Esophagus squamous epithelium (tissue), 5 donors: ENCODE results near the gene C18orf54. TPM values are rescaled to one million over a fixed set of nuclear protein-coding genes. Genes with fewer than 3 reads are reported as not detected.
"Not testable (repeated sequence)": the region's sequence is repeated elsewhere in the genome, so short reads cannot be mapped to it uniquely, and the experiment has no call there.

ENCODE experiments used
- DNase-seq: peaks from one replicate; lab custom pipeline; 2025; lab: John Stamatoyannopoulos, UW
- H3K27ac ChIP-seq, 4 donors: fragments of 200-600 bp; sonication (generic); one replicate each; pipeline ENCODE4 v1.5.1; 2016 to 2019; ENCODE audit warnings: mild to moderate bottlenecking in 1 of 4
- H3K27me3 ChIP-seq, 4 donors: fragments of 200-600 bp; sonication (generic); 1 replicate in 3 of 4; 2 replicates in 1 of 4; pipeline versions ENCODE4 v1.5.1 to v1.6.0; 2017 to 2021; ENCODE audit warnings: antibody characterized with exemption in 1 of 4
- H3K36me3 ChIP-seq, 3 donors: fragments of 200-600 bp; sonication (generic); one replicate each; pipeline ENCODE4 v1.5.1; 2016 to 2019
- H3K4me1 ChIP-seq, 3 donors: fragments of 200-600 bp; sonication (generic); one replicate each; pipeline ENCODE4 v1.5.1; 2017 to 2019
- H3K4me3 ChIP-seq, 4 donors: fragments of 200-600 bp; sonication (generic); 1 replicate in 3 of 4; 2 replicates in 1 of 4; pipeline ENCODE4 v1.5.1; 2016 to 2019; ENCODE audit warnings: mild to moderate bottlenecking in 2 of 4, moderate library complexity in 1 of 4
- H3K9me3 ChIP-seq, 3 donors: fragments of 200-600 bp; sonication (generic); one replicate each; pipeline ENCODE4 v1.5.1; 2016 to 2019
- POLR2A ChIP-seq, 4 donors: fragments of 450-650 bp; IDR thresholded peaks; one replicate each; pipeline ENCODE4 v1.6.1; 2017; ENCODE audit warnings: antibody characterized with exemption in 4 of 4, mild to moderate bottlenecking in 4 of 4, moderate library complexity in 3 of 4
- WGBS, 2 donors: methylation state at CpG; one replicate each; pipeline ENCODE4 v1.1.5; 2018; 5-methylcytosine and 5-hydroxymethylcytosine counted together
- intact Hi-C: fragments of 100-400 bp; cut with DNase I; formaldehyde crosslinking; loops from one replicate; pipeline ENCODE4 v1.15.0; 2022
- total RNA-seq, 4 donors: library from RNA; depleted of rRNA; stranded (reverse); fragments of >200 nt; gene quantifications; one replicate each; pipeline ENCODE4 v1.1.0, GENCODE V29; 2016
- TF ChIP-seq, protein P1 (sequence below), 6 experiments: fragments of 450-650 bp in 4 of 6; fragments of 200-600 bp in 2 of 6; sonication (generic) in 2 of 6; IDR thresholded peaks; one replicate each; pipeline ENCODE4 v1.5.1; 2016 to 2019; ENCODE audit warnings: antibody characterized with exemption in 6 of 6, mild to moderate bottlenecking in 4 of 6, moderate library complexity in 4 of 6
- donor health status: DM: yes; HTN: yes; CAD: no.

Gene C18orf54
- total RNA-seq, 4 donors from 2014 or later, result 0.34 to 1.7 (median 1.5) TPM

DNA sequence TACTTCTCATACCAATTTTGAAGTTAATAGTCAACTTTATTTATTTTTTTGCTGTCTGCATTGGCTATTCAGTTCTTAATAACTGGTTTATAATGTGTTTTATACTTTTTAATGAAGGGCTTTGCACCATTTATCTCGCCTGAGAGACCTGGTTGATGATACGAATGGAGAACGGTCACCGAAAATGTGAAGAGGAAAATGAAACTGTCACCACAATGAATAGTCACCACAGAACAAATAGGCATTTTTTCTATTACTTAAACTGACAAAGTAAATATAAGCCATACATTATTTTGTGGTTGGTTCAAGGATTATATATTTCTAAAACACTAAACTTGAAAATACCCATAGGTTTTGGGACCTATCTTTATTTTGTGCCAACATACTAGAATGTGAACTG, 20.4 kb downstream of the C18orf54 start:
- no peaks in the 10 kb centered on the region for H3K27me3 ChIP-seq
- peaks cover 0 to 3% (median 0%) of the 10 kb centered on the region in 3 donors for H3K36me3 ChIP-seq
- WGBS, 2 donors, result 77 to 87% methylated on average over 4 of the region's 4 CpGs
- no peak overlapping the region for H3K4me3 ChIP-seq
- DNase-seq, result no peak
- intact Hi-C loops, result no loop called here
- TF ChIP-seq, protein P1, sequence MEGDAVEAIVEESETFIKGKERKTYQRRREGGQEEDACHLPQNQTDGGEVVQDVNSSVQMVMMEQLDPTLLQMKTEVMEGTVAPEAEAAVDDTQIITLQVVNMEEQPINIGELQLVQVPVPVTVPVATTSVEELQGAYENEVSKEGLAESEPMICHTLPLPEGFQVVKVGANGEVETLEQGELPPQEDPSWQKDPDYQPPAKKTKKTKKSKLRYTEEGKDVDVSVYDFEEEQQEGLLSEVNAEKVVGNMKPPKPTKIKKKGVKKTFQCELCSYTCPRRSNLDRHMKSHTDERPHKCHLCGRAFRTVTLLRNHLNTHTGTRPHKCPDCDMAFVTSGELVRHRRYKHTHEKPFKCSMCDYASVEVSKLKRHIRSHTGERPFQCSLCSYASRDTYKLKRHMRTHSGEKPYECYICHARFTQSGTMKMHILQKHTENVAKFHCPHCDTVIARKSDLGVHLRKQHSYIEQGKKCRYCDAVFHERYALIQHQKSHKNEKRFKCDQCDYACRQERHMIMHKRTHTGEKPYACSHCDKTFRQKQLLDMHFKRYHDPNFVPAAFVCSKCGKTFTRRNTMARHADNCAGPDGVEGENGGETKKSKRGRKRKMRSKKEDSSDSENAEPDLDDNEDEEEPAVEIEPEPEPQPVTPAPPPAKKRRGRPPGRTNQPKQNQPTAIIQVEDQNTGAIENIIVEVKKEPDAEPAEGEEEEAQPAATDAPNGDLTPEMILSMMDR (IDR thresholded peaks at IDR 0.05), result no peak
- TF ChIP-seq POLR2A (IDR thresholded peaks at IDR 0.05), result no peak
- no peaks in the 10 kb centered on the region for H3K4me1 ChIP-seq
- H3K27ac ChIP-seq, result no peak overlapping the region
- H3K9me3 ChIP-seq, result no peaks in the 10 kb centered on the region

DNA sequence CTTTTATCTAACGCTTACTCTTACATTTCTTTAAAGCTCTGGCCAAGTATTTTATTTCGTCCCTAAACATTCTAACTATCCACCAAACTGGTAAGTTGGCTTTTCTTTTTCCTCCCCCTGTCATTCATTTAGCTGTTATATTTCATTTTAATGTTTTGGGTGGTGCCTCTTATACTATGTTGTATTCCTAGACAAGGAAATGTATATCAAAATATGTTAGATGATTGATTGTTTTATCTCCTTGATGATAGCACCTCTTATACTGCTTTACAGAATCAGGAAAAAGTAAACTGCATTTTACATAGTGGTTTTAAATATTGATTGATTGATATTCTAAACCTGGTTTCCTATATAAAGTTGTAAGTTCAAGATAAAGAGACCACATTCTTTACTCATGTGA, 23.9 kb downstream of the C18orf54 start:
- Histone ChIP-seq H3K27me3 (no peaks in the 10 kb centered on the region), H3K4me1 (no peaks in the 10 kb centered on the region), H3K9me3 (no peaks in the 10 kb centered on the region), H3K4me3 (no peak overlapping the region), H3K27ac (no peak overlapping the region), H3K36me3 (no peaks in the 10 kb centered on the region)
- TF ChIP-seq POLR2A (IDR thresholded peaks at IDR 0.05), result no peak
- TF ChIP-seq, protein P1 (IDR thresholded peaks at IDR 0.05), result no peak
- 62 to 81% methylated on average over 2 of the region's 2 CpGs for WGBS, 2 donors
- intact Hi-C loops, result no loop called here
- no peak for DNase-seq

- intact Hi-C loops, result no loop called here
- no peak for DNase-seq
- TF ChIP-seq, protein P1 (IDR thresholded peaks at IDR 0.05), result no peak
- TF ChIP-seq POLR2A (IDR thresholded peaks at IDR 0.05), result no peak
- Histone ChIP-seq H3K36me3 (no peaks in the 10 kb centered on the region), H3K27ac (no peak overlapping the region), H3K27me3 (peaks cover 0 to 2% (median 0%) of the 10 kb centered on the region in 4 donors), H3K4me1 (no peaks in the 10 kb centered on the region), H3K9me3 (no peaks in the 10 kb centered on the region), H3K4me3 (no peak overlapping the region)
- WGBS, 2 donors, result 95 to 98% methylated on average over 3 of the region's 3 CpGs
Measured at GRCh38 chr18:54382076-54382475, 24.4 kb downstream of the C18orf54 start.

- intact Hi-C loops, result no loop called here
- Histone ChIP-seq H3K4me3 (no peak overlapping the region), H3K9me3 (no peaks in the 10 kb centered on the region), H3K27me3 (peaks cover 0 to 9% (median 0%) of the 10 kb centered on the region in 4 donors), H3K4me1 (no peaks in the 10 kb centered on the region), H3K27ac (no peak overlapping the region), H3K36me3 (no peaks in the 10 kb centered on the region)
- WGBS, 2 donors, result 82 to 89% methylated on average over 8 of the region's 8 CpGs
- no peak for DNase-seq
- no peak for TF ChIP-seq POLR2A (IDR thresholded peaks at IDR 0.05)
- TF ChIP-seq, protein P1 (IDR thresholded peaks at IDR 0.05), result no peak
Measured at GRCh38 chr18:54382733-54383252, 25.1 kb downstream of the C18orf54 start.

DNA sequence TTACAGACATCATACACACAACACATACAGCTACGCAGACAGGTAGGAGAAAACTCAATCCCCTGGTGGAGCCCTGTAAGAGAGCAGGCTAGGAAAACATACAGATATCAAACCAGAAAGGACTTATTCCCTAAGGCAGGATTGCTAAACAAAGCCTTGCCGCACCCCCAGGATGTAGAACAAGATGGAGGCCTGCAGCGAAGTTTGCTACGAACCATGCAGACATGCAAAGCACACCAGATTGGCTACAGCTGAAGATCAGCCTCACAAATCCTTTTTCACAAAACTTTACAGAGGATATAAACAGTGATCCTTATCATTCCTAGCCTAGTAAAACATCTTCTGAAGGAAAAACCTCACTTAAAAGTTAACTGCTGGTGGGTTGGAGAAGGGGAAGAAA, 28.3 kb downstream of the C18orf54 start:
- H3K4me3 ChIP-seq, result no peak overlapping the region
- intact Hi-C loops, result no loop called here
- no peak overlapping the region for H3K27ac ChIP-seq
- no peaks in the 10 kb centered on the region for H3K9me3 ChIP-seq
- TF ChIP-seq, protein P1 (IDR thresholded peaks at IDR 0.05), result no peak
- TF ChIP-seq POLR2A (IDR thresholded peaks at IDR 0.05), result no peak
- no peaks in the 10 kb centered on the region for H3K36me3 ChIP-seq
- 78 to 80% methylated on average over 4 of the region's 4 CpGs for WGBS, 2 donors
- no peaks in the 10 kb centered on the region for H3K4me1 ChIP-seq
- no peak for DNase-seq
- H3K27me3 ChIP-seq, result peaks cover 0 to 9% (median 0%) of the 10 kb centered on the region in 4 donors

DNA sequence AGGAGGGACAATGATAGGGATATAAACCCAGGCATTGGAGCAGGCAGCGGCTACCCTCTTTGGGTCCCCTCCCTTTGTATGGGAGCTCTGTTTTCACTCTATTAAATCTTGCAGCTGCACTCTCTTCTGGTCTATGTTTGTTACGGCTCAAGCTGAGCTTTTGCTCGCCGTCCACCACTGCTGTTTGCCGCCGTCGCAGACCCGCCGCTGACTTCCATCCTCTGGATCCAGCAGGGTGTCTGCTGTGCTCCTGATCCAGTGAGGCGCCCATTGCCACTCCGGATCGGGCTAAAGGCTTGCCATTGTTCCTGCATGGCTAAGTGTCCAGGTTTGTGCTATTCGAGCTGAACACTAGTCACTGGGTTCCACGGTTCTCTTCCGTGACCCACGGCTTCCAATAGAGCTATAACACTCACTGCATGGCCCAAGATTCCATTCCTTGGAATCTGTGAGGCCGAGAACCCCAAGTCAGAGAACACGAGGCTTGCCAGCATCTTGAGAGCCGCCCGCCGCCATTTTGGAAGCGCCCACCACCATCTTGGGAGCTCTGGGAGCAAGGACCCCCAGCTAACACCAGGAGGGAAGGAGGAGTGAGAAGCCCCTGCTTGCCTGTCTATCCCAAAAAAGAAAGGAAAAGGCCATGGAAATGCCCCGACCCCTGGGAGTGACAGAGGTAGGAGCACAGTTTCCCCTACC, 29.2 kb downstream of the C18orf54 start:
- 97 to 98% methylated on average over 12 to 14 of the region's 23 CpGs for WGBS, 2 donors
- intact Hi-C loops, H3K9me3 ChIP-seq, DNase-seq, H3K27ac ChIP-seq, H3K27me3 ChIP-seq, H3K36me3 ChIP-seq, H3K4me1 ChIP-seq, H3K4me3 ChIP-seq: not testable (repeated sequence)
